ENCODE data around the gene CRTC1. TPM values are rescaled to one million over a fixed set of nuclear protein-coding genes. Genes with fewer than 3 reads are reported as not detected.

The CRTC1 gene
- total RNA-seq, 1 donor from 2014 or later = 14.6 TPM

DNA sequence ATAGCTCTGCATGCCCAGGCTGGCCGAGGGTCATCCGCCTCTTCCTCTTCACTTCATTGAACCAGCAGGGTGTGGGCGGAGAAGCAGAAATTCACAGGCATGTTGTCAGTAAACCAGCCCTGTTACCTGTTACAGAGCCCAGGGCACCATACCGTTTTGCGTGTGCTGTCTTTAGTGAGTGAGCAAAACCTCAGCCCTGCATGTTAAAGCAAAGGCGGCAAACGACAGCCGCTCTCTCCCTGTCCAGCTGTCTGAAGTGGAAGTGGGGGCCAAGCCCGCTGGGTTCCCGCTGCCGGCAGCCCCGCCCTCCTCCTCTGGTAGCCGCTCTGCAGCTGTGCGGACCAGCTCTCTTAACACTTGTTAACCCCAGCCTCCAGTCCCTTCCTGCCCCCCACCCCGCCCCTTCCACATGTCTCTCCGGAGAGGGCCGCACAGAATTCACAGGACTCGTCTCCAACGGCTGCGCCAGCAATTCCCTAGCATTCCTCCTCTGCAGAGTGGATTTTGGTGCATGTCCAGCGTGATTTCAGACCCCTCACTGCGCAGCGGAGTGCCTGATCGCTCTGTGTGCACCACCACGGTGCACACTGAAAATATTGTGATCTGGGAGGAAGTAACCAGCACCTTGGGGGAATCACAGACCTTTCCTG, 34.0 kb upstream of the CRTC1 start:
- Mint-ChIP-seq H3K4me3 (ENCODE audit: unreplicated experiment) (peak overlapping the region; percentile 57), H3K4me1 (ENCODE audit: low read depth) (peaks cover 40% of the 10 kb centered on the region), H3K36me3 (ENCODE audit: low read depth) (no peaks in the 10 kb centered on the region), H3K9me3 (ENCODE audit: low read depth) (no peaks in the 10 kb centered on the region), H3K27ac (ENCODE audit: unreplicated experiment) (peak overlapping the region; percentile 99), H3K27me3 (ENCODE audit: low read depth) (no peaks in the 10 kb centered on the region)
- TF ChIP-seq, protein P1, sequence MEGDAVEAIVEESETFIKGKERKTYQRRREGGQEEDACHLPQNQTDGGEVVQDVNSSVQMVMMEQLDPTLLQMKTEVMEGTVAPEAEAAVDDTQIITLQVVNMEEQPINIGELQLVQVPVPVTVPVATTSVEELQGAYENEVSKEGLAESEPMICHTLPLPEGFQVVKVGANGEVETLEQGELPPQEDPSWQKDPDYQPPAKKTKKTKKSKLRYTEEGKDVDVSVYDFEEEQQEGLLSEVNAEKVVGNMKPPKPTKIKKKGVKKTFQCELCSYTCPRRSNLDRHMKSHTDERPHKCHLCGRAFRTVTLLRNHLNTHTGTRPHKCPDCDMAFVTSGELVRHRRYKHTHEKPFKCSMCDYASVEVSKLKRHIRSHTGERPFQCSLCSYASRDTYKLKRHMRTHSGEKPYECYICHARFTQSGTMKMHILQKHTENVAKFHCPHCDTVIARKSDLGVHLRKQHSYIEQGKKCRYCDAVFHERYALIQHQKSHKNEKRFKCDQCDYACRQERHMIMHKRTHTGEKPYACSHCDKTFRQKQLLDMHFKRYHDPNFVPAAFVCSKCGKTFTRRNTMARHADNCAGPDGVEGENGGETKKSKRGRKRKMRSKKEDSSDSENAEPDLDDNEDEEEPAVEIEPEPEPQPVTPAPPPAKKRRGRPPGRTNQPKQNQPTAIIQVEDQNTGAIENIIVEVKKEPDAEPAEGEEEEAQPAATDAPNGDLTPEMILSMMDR (IDR thresholded peaks at IDR 0.05) = no peak
- DNase-seq (ENCODE audit: low spot score) = no peak

DNA sequence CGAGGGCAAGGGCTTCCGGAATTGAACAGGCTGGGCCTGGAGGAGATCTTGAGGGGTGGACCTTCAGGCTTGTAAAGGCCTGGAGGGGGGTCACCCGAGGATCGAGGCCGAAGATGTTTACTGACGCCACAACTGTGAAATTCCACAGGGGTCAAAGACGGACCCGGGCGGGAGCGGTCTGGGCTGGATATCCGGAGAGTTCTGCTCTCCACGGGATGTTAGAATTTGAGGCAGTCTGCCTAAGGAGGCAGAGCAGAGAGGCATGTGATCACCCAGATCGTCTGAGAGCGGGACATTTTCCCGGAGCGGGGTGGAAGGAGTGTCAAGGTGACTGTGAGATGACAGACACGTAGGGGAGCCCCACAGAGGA, 33.5 kb upstream of the CRTC1 start:
- no peaks in the 10 kb centered on the region for H3K9me3 Mint-ChIP-seq (ENCODE audit: low read depth)
- peak overlapping the region; percentile 99 for H3K27ac Mint-ChIP-seq (ENCODE audit: unreplicated experiment)
- TF ChIP-seq, protein P1 (IDR thresholded peaks at IDR 0.05) = no peak
- H3K4me3 Mint-ChIP-seq (ENCODE audit: unreplicated experiment) = peak overlapping the region; percentile 57
- H3K36me3 Mint-ChIP-seq (ENCODE audit: low read depth) = no peaks in the 10 kb centered on the region
- peaks cover 40% of the 10 kb centered on the region for H3K4me1 Mint-ChIP-seq (ENCODE audit: low read depth)
- H3K27me3 Mint-ChIP-seq (ENCODE audit: low read depth) = no peaks in the 10 kb centered on the region
- DNase-seq (ENCODE audit: low spot score) = no peak

GRCh38 chr19:18650468-18651041, 32.9 kb upstream of the CRTC1 start:
- H3K27me3 Mint-ChIP-seq (ENCODE audit: low read depth) = no peaks in the 10 kb centered on the region
- no peak for DNase-seq (ENCODE audit: low spot score)
- H3K27ac Mint-ChIP-seq (ENCODE audit: unreplicated experiment) = peak overlapping the region; percentile 99
- H3K4me3 Mint-ChIP-seq (ENCODE audit: unreplicated experiment) = peak overlapping the region; percentile 57
- H3K9me3 Mint-ChIP-seq (ENCODE audit: low read depth) = no peaks in the 10 kb centered on the region
- TF ChIP-seq, protein P1 (IDR thresholded peaks at IDR 0.05) = peak; percentile 9
- peaks cover 40% of the 10 kb centered on the region for H3K4me1 Mint-ChIP-seq (ENCODE audit: low read depth)
- no peaks in the 10 kb centered on the region for H3K36me3 Mint-ChIP-seq (ENCODE audit: low read depth)

DNA sequence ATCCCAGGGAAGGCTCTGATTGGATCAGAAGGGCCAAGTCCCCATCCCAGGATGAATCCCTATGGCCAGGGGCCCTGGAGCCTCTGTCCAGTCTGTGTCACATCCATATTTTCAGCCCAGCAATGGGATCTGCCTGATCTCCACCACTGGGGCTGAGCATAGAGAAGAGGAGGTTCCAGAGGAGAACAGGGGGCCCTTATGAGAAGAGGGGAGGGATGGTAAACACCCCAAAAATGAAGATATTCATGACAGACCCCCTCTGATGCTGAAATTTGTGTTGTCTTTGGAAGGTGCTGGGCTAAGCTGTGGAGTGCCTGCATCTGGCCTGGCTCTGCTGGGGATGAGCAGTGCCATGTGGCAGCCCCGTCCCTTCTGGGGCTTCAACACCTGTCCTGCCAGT, 32.2 kb upstream of the CRTC1 start:
- H3K36me3 Mint-ChIP-seq (ENCODE audit: low read depth) = no peaks in the 10 kb centered on the region
- H3K27me3 Mint-ChIP-seq (ENCODE audit: low read depth) = no peaks in the 10 kb centered on the region
- H3K9me3 Mint-ChIP-seq (ENCODE audit: low read depth) = no peaks in the 10 kb centered on the region
- peak overlapping the region; percentile 57 for H3K4me3 Mint-ChIP-seq (ENCODE audit: unreplicated experiment)
- H3K27ac Mint-ChIP-seq (ENCODE audit: unreplicated experiment) = peak overlapping the region; percentile 99
- TF ChIP-seq, protein P1 (IDR thresholded peaks at IDR 0.05) = no peak
- no peak for DNase-seq (ENCODE audit: low spot score)
- H3K4me1 Mint-ChIP-seq (ENCODE audit: low read depth) = peaks cover 40% of the 10 kb centered on the region

- no peak overlapping the region for H3K27ac Mint-ChIP-seq (ENCODE audit: unreplicated experiment)
- DNase-seq (ENCODE audit: low spot score) = no peak
- no peaks in the 10 kb centered on the region for H3K27me3 Mint-ChIP-seq (ENCODE audit: low read depth)
- no peaks in the 10 kb centered on the region for H3K9me3 Mint-ChIP-seq (ENCODE audit: low read depth)
- no peak overlapping the region for H3K4me3 Mint-ChIP-seq (ENCODE audit: unreplicated experiment)
- peaks cover 41% of the 10 kb centered on the region for H3K4me1 Mint-ChIP-seq (ENCODE audit: low read depth)
- TF ChIP-seq, protein P1 (IDR thresholded peaks at IDR 0.05) = no peak
- H3K36me3 Mint-ChIP-seq (ENCODE audit: low read depth) = no peaks in the 10 kb centered on the region
Measured at GRCh38 chr19:18651733-18652132, 31.7 kb upstream of the CRTC1 start.
